Activated T-cell treated with anti-CD3 and anti-CD28 coated beads, Interleukin-2, amount 50 U/mL, for 72 hours (primary cell): Measurements from ENCODE around the gene CCSER1. TPM values are rescaled to one million over a fixed set of nuclear protein-coding genes. Genes with fewer than 3 reads are reported as not detected.
"Not testable (repeated sequence)": the region's sequence is repeated elsewhere in the genome, so short reads cannot be mapped to it uniquely, and the experiment has no call there.

Experiments used
- ATAC-seq, 2 donors: fragments of 150-1000 bp; cut with Tn5 transposase; replicated peaks in 1 of 2; 2 replicates each; pipeline ENCODE4 v1.10.0; 2021; ENCODE audit warnings: moderate library complexity in 2 of 2, mild to moderate bottlenecking in 1 of 2
- DNase-seq, 2 donors: peaks; one replicate each; pipeline ENCODE4 v3.0.0; 2021 to 2022; ENCODE audit warnings: mixed read lengths in 1 of 2
- H3K27ac Mint-ChIP-seq: one replicate; pipeline ENCODE4 v1.8.0; 2022; ENCODE audit warnings: mild to moderate bottlenecking, moderate library complexity, mixed read lengths
- H3K27me3 Mint-ChIP-seq: one replicate; pipeline ENCODE4 v1.8.0; 2022; ENCODE audit warnings: low read depth, mixed read lengths
- H3K36me3 Mint-ChIP-seq, 2 donors: one replicate each; pipeline ENCODE4 v1.8.0; 2022; ENCODE audit warnings: mixed read lengths in 2 of 2, mild to moderate bottlenecking in 1 of 2; ENCODE audit not compliant: insufficient read depth in 2 of 2
- H3K4me1 Mint-ChIP-seq: one replicate; pipeline ENCODE4 v1.8.0; 2022; ENCODE audit warnings: low read depth, mixed read lengths
- H3K4me3 Mint-ChIP-seq, 2 donors: one replicate each; pipeline ENCODE4 v1.8.0; 2022; ENCODE audit warnings: mild to moderate bottlenecking in 2 of 2, mixed read lengths in 2 of 2, moderate library complexity in 2 of 2
- H3K9me3 Mint-ChIP-seq, 2 donors: one replicate each; pipeline ENCODE4 v1.8.0; 2022; ENCODE audit warnings: mixed read lengths in 2 of 2
- total RNA-seq, 2 donors: library from RNA; stranded (reverse); gene quantifications; one replicate each; pipeline ENCODE4 v1.2.3, GENCODE V29; 2022

The CCSER1 gene
- total RNA-seq, 2 donors from 2014 or later = 0.09 TPM; not detected in 1

DNA sequence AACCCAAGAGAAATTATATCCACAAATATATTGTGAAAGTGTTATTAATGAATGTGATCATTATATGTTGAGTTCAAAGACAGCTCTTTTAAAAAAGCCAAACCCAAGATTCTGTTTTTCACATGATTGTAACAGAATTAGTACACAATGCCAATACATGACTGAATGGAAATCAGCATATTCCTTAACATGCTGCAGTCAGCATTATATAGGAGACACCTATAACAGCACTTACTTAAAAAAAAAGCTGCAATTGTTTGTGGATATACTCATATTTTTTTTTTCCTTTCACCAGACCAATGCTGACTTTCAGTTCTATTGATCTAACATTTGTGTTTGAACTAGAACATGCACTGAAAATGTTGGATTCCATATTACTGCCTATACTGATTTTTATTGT lies 165.2 kb downstream of the CCSER1 start:
- H3K9me3 Mint-ChIP-seq = no peaks in the 10 kb centered on the region
- no peaks in the 10 kb centered on the region for H3K27me3 Mint-ChIP-seq
- ATAC-seq = no peak
- no peaks in the 10 kb centered on the region for H3K36me3 Mint-ChIP-seq
- no peak overlapping the region for H3K27ac Mint-ChIP-seq
- H3K4me1 Mint-ChIP-seq = no peaks in the 10 kb centered on the region
- no peak overlapping the region for H3K4me3 Mint-ChIP-seq
- no peak for DNase-seq

DNA sequence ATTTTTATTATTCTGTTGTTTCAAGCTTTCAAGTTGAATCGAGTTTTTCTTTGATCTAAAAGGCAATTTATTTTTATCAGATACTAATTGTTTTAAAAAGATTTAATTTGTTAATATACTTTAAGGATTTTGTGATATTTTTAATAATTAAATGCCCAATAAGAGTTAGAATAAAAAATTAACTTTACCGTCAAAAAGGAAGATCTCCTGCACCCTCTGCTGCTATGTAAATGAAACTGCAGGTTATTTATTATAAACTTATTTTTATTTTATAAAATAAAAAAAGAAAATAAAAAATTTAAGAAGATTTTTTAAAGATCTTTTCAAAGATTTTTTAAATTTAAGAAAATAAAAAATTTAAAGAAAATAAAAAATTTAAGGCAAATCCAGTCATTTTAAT lies 166.1 kb downstream of the CCSER1 start:
- DNase-seq (no peak), ATAC-seq (no peak)
- Mint-ChIP-seq H3K4me1 (no peaks in the 10 kb centered on the region), H3K36me3 (no peaks in the 10 kb centered on the region), H3K9me3 (no peaks in the 10 kb centered on the region), H3K4me3 (no peak overlapping the region), H3K27ac (no peak overlapping the region), H3K27me3 (no peaks in the 10 kb centered on the region)

DNA sequence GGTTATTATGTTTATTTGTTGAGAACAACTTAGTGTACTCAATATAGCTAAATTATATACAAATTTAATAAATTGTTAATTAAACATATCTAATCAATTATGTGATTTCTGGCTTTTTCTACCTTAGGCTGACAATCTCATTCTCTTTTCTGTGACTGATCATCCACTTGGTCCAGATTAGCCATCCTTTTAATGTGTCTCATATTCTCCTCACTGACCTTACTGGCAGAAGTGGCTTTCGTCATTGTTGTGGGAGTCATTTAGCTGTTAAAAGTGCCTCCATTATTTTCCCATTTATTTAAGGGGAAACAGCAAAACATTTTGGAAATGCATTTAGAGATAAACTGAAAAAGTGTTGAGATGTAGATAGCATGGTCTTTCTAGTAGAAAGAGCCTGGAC lies 172.2 kb downstream of the CCSER1 start:
- Mint-ChIP-seq H3K4me1 (no peaks in the 10 kb centered on the region), H3K27me3 (no peaks in the 10 kb centered on the region), H3K36me3 (no peaks in the 10 kb centered on the region), H3K4me3 (no peak overlapping the region), H3K27ac (no peak overlapping the region), H3K9me3 (peaks cover 2% of the 10 kb centered on the region in 2 donors)
- ATAC-seq = no peak
- no peak for DNase-seq

DNA sequence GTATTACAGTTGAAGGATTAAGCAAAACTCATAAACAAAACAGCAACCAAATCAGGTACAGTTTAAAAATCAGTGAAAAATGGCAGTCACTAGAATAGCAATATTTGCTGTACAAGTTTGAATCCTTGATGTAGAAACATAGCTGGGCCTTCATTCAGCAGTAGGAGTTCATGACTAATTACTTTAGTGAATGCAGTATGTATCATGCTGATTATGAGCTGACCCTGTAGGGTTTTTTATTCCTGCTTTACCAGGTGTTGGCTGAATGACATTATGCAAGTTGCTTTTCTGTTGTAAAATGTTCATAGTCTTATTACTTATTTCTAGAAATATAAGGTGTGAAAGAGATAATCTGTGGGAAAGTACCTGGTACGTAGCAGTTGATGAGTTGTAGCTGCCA lies 179.6 kb downstream of the CCSER1 start:
- ATAC-seq = no peak
- H3K27me3 Mint-ChIP-seq = no peaks in the 10 kb centered on the region
- no peak for DNase-seq
- H3K36me3 Mint-ChIP-seq = no peaks in the 10 kb centered on the region
- no peaks in the 10 kb centered on the region for H3K4me1 Mint-ChIP-seq
- no peak overlapping the region for H3K27ac Mint-ChIP-seq
- no peak overlapping the region for H3K4me3 Mint-ChIP-seq
- H3K9me3 Mint-ChIP-seq = peaks cover 2% of the 10 kb centered on the region in 2 donors

DNA sequence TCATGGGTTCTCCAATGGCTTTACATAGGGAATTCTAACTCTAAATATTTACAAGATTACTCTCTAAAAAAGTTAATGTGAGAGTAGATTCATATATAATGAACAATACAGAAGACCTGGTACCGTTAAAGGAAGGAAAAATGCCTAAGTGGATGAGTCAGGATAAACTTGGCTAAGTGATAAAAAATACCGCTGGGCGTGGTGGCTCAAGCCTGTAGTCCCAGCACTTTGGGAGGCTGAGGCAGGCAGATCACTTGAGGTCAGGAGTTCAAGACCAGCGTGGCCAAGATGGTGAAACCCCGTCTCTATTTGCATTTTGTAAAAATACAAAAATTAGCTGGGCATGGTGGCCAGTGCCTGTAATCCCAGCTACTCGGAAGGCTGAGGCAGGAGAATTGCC lies 189.9 kb downstream of the CCSER1 start:
- H3K27me3 Mint-ChIP-seq, H3K27ac Mint-ChIP-seq, H3K36me3 Mint-ChIP-seq, H3K9me3 Mint-ChIP-seq, H3K4me1 Mint-ChIP-seq, H3K4me3 Mint-ChIP-seq, DNase-seq, ATAC-seq: not testable (repeated sequence)

DNA sequence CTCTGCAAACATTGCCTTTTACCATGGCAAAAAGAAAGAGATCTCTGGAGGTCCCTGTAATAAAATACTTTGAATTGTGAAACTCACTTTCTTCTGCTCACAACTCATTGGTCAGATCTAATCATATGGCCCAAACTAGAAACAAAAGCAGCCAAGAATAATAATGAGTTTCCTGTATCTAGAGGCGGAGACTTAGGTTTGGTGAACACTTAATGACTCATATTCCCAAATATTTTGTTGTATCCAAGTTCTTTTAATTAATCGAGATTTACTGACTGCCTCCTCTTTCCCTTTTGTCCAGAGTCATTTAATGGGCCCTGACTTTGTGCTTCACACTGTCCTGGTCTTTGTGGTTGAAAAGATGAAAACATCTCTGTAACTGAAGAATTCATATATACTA lies 190.6 kb downstream of the CCSER1 start:
- DNase-seq (no peak), ATAC-seq (no peak)
- H3K9me3 Mint-ChIP-seq = no peaks in the 10 kb centered on the region
- no peaks in the 10 kb centered on the region for H3K27me3 Mint-ChIP-seq
- H3K36me3 Mint-ChIP-seq = no peaks in the 10 kb centered on the region
- no peak overlapping the region for H3K27ac Mint-ChIP-seq
- no peak overlapping the region for H3K4me3 Mint-ChIP-seq
- no peaks in the 10 kb centered on the region for H3K4me1 Mint-ChIP-seq

DNA sequence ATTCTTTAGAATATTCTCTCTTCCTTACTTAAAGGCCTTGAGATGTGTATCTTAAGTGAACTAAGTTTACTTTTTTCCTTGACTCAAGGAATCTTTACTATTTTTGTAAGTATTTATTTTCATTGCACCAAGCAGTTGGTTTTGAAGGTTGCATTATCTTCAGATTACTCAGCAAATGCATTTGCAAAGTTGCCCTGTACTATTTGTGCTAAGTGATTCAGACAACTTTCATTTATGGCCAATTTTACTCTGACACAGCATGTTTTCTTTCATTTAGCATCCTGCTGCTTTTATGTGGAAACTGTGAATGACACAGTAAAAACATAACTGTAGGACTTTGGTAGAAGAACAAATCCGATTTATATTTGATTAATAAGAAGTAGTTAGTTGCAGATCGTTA lies 191.0 kb downstream of the CCSER1 start:
- DNase-seq (no peak), ATAC-seq (no peak)
- no peaks in the 10 kb centered on the region for H3K4me1 Mint-ChIP-seq
- H3K27me3 Mint-ChIP-seq = no peaks in the 10 kb centered on the region
- H3K27ac Mint-ChIP-seq = no peak overlapping the region
- no peaks in the 10 kb centered on the region for H3K9me3 Mint-ChIP-seq
- H3K4me3 Mint-ChIP-seq = no peak overlapping the region
- H3K36me3 Mint-ChIP-seq = no peaks in the 10 kb centered on the region

DNA sequence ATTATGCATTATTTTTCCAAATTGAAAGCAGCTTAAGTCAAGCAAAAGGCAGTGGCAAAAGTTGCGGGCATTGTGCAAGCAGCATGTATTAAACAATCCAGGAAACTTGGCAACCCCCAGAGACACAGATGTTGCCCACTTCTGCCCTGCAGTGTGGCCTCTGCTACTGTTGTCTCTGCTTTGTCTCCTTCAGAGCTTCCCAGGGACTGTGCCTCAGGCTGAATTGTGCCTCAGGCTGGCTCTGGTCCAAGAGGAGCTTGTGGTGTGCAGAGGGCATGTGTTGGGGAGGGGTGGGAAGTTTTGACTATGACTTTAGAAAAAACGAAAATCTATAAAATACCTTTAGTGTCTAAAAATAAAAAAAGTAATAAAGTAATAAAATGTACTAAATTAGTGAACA lies 201.4 kb downstream of the CCSER1 start:
- no peaks in the 10 kb centered on the region for H3K4me1 Mint-ChIP-seq
- H3K9me3 Mint-ChIP-seq = no peaks in the 10 kb centered on the region
- H3K36me3 Mint-ChIP-seq = no peaks in the 10 kb centered on the region
- ATAC-seq = no peak
- no peak for DNase-seq
- H3K27ac Mint-ChIP-seq = no peak overlapping the region
- no peak overlapping the region for H3K4me3 Mint-ChIP-seq
- H3K27me3 Mint-ChIP-seq = no peaks in the 10 kb centered on the region

DNA sequence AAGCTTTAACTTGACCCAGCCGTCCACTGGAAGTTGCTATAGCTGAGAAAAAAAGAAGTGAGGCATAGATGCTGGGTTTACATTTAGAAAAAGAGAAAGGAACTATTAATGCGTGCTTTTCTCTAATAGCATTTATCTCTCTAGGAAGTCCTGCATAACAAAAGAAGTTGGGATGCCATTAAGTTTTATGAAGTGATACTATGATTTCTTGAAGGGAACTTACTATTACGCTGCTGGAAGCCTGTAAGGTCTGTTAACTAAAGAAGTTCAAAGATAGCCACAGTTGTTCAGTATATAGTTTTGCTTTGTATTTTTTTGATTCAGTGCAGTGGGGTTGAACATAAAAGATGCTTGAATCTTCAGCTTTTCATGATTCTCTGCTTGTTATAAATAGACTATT lies 203.4 kb downstream of the CCSER1 start:
- no peaks in the 10 kb centered on the region for H3K4me1 Mint-ChIP-seq
- no peak overlapping the region for H3K27ac Mint-ChIP-seq
- H3K36me3 Mint-ChIP-seq = no peaks in the 10 kb centered on the region
- no peaks in the 10 kb centered on the region for H3K27me3 Mint-ChIP-seq
- ATAC-seq (no peak), DNase-seq (no peak)
- H3K9me3 Mint-ChIP-seq = no peaks in the 10 kb centered on the region
- no peak overlapping the region for H3K4me3 Mint-ChIP-seq

DNA sequence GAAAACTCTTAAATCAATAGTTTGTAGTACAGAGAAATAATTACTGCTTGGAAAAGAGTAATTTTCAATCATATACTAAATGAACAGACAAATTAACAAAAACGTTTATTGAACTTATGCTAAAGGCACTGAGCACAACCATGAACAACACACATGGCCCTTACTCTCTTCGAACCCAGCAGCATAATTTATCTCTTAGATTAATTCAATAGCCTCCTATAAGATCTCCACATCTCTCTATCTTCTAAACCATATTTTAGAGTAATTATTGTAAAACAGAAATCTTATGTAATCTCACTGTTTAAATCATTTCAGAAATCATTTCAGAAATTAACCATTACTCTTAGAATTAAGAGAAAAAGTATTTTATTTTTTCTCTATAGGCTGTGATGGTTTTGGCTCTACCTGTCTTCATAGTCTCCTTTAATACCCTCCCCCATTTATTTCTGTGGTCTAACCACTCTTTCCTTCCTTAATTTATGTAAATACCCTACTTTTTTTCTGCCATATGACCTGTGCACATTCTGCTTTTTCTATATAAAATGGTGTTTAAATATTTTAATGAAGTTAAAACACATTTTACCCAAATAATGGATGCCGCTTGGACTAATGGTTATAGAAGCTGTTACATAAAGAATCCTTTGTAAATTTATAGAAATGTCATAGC lies 218.5 kb downstream of the CCSER1 start:
- no peaks in the 10 kb centered on the region for H3K27me3 Mint-ChIP-seq
- no peak for DNase-seq
- H3K4me1 Mint-ChIP-seq = no peaks in the 10 kb centered on the region
- no peak overlapping the region for H3K4me3 Mint-ChIP-seq
- no peak overlapping the region for H3K27ac Mint-ChIP-seq
- ATAC-seq = no peak
- no peaks in the 10 kb centered on the region for H3K9me3 Mint-ChIP-seq
- H3K36me3 Mint-ChIP-seq = peaks cover 0 to 2% of the 10 kb centered on the region in 2 donors

DNA sequence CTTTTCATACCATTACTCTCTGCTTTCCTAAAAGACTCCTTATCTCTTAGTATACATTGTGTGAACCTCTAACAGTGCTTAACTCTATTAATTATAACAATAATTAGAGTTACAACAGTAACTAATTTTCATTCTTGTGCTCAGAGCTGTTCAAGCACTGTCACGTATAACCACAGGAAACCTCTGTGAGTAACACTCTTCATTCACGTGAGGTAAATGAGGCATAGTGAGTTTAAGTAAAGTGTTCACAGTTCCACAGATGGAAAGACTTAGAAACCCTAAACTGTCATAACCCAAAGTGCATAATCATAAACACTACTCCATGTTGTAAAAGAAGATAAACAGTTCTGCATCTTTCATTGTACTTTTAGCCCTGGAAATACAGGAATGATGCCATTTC lies 222.4 kb downstream of the CCSER1 start:
- Mint-ChIP-seq H3K27me3 (no peaks in the 10 kb centered on the region), H3K4me1 (no peaks in the 10 kb centered on the region), H3K9me3 (no peaks in the 10 kb centered on the region), H3K4me3 (no peak overlapping the region), H3K27ac (no peak overlapping the region), H3K36me3 (peaks cover 0 to 2% of the 10 kb centered on the region in 2 donors)
- DNase-seq = no peak
- no peak for ATAC-seq

DNA sequence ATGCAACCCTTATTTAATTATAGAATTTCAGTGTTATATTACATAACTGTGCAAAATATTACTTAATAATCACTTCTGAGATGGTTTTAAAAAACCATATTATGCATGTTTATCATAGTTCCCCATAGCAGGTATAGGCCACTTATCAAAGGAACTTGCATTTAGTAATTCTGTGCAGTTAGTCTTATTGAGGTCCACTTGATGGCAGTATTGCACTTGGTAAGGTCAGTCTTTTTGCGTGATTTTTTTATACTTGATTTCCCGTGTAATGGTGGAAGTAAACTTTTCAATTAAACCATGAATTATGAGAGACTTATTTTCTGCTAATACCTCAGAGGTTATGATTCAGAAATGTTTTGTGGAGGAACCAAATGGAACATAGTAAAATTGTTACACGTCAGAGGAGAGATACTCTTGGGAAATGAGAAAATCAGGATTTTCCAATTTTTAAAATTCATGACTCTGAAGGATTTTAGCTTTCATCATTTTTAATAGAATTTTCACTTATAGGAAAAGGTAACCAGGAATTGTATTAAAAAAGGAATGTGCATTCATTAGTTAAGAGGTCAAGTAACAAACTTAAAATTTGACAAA lies 230.0 kb downstream of the CCSER1 start:
- no peaks in the 10 kb centered on the region for H3K27me3 Mint-ChIP-seq
- no peak for DNase-seq
- H3K9me3 Mint-ChIP-seq = no peaks in the 10 kb centered on the region
- H3K36me3 Mint-ChIP-seq = no peaks in the 10 kb centered on the region
- H3K4me1 Mint-ChIP-seq = no peaks in the 10 kb centered on the region
- no peak overlapping the region for H3K27ac Mint-ChIP-seq
- no peak for ATAC-seq
- no peak overlapping the region for H3K4me3 Mint-ChIP-seq

DNA sequence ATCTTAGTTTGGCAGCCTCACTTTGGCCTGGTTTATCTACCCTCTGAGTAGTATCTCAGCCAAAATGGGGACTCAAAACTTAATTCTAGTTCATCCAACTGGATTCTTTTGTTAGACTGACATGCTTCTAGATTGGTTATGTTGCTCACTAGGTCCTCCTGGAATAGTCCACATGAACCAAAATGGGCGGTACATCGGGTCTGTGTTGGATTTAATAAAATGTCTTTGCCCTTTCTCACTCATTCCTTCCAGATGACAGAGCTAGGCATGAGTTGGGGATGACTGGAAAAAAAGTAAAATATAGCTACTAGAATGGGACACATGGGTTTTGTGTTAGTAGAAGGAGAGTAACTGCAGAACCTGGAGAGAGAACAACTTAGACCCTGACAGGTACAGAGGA lies 247.9 kb downstream of the CCSER1 start:
- Mint-ChIP-seq H3K9me3 (no peaks in the 10 kb centered on the region), H3K27ac (no peak overlapping the region), H3K27me3 (no peaks in the 10 kb centered on the region), H3K4me3 (no peak overlapping the region), H3K4me1 (no peaks in the 10 kb centered on the region), H3K36me3 (no peaks in the 10 kb centered on the region)
- no peak for ATAC-seq
- DNase-seq = no peak

DNA sequence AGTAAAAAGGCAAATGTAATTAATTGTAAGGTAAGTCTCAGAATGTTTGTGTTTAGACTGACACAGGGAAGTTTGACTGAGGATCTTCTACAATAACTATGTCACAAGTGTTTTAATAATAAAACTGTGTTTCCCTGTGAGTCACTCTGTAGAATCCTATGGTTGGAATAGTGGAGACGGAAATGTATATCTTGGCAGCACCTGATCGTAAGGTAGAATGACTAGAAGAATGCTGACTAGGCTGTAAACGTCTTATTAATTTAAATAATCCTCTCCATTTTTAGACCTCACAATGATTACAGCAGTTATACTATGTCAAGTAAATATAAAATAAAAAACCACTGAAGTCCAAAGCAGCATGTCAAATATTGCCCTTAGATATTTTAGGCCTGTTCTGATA lies 266.0 kb downstream of the CCSER1 start:
- ATAC-seq = no peak
- no peak overlapping the region for H3K27ac Mint-ChIP-seq
- no peaks in the 10 kb centered on the region for H3K9me3 Mint-ChIP-seq
- no peaks in the 10 kb centered on the region for H3K36me3 Mint-ChIP-seq
- no peaks in the 10 kb centered on the region for H3K27me3 Mint-ChIP-seq
- no peak overlapping the region for H3K4me3 Mint-ChIP-seq
- H3K4me1 Mint-ChIP-seq = no peaks in the 10 kb centered on the region
- DNase-seq = no peak
